Mucosa of descending colon (tissue), 3 donors: ENCODE results near the gene LDLRAD2. TPM values are rescaled to one million over a fixed set of nuclear protein-coding genes. Genes with fewer than 3 reads are reported as not detected.

Experiments
- ATAC-seq: fragments of 200-7000 bp; cut with Tn5 transposase; one replicate; pipeline ENCODE4 v1.9.1; 2020; ENCODE audit warnings: mild to moderate bottlenecking, moderate library complexity
- DNase-seq, 3 donors: peaks; one replicate each; pipeline ENCODE4 v3.0.0-alpha.2; 2020
- H3K36me3 ChIP-seq: fragments of 200-600 bp; one replicate; pipeline ENCODE4 v1.8.0; 2021; ENCODE audit warnings: low read depth, mild to moderate bottlenecking
- H3K4me1 ChIP-seq: fragments of 200-600 bp; one replicate; pipeline ENCODE4 v1.8.0; 2021; ENCODE audit warnings: low read depth, mild to moderate bottlenecking
- H3K4me3 ChIP-seq: fragments of 200-600 bp; one replicate; pipeline ENCODE4 v1.8.0; 2021; ENCODE audit warnings: mild to moderate bottlenecking
- H3K9me3 ChIP-seq: fragments of 200-600 bp; one replicate; pipeline ENCODE4 v1.8.0; 2021; ENCODE audit warnings: mild to moderate bottlenecking
- intact Hi-C, 2 donors: fragments of 100-400 bp; cut with DNase I in 1 of 2; cut with micrococcal nuclease in 1 of 2; formaldehyde crosslinking; loops; one replicate each; pipeline versions ENCODE4 v1.11.0 to v1.11.1; 2022; cut with DNase I, micrococcal nuclease
- total RNA-seq, 3 donors: library from RNA; stranded (reverse); fragmentation: NEBNext Ultra II Directional in 2 of 3; extraction: Animal tissue kit (Norgen Biotek cat#: 25700) in 2 of 3; gene quantifications; one replicate each; pipeline versions ENCODE4 v1.2.1 to v1.2.4, GENCODE V29; 2021 to 2023
- TF ChIP-seq, protein P1 (sequence below): fragments of 200-600 bp; IDR thresholded peaks from one replicate; pipeline ENCODE4 v1.8.0; 2022; ENCODE audit warnings: antibody characterized with exemption, mild to moderate bottlenecking
- donor health status: DM: no; HTN: no; CAD: no; lungs with moderate emphysema.
- donor health status: DM: no; HTN: no; CAD: no.
- donor health status: DM: no; HTN: yes; CAD: no.

The LDLRAD2 gene
- total RNA-seq, 3 donors from 2014 or later: 0.09 to 0.27 (median 0.19) TPM

GRCh38 chr1:21848524-21849174 is 36.6 kb downstream of the LDLRAD2 start:
- DNase-seq (no peak), ATAC-seq (no peak)
- H3K4me1 ChIP-seq: no peaks in the 10 kb centered on the region
- intact Hi-C loops: no loop called here
- H3K9me3 ChIP-seq: no peaks in the 10 kb centered on the region
- peaks cover 11% of the 10 kb centered on the region for H3K36me3 ChIP-seq
- H3K4me3 ChIP-seq: no peak overlapping the region
- TF ChIP-seq, protein P1, sequence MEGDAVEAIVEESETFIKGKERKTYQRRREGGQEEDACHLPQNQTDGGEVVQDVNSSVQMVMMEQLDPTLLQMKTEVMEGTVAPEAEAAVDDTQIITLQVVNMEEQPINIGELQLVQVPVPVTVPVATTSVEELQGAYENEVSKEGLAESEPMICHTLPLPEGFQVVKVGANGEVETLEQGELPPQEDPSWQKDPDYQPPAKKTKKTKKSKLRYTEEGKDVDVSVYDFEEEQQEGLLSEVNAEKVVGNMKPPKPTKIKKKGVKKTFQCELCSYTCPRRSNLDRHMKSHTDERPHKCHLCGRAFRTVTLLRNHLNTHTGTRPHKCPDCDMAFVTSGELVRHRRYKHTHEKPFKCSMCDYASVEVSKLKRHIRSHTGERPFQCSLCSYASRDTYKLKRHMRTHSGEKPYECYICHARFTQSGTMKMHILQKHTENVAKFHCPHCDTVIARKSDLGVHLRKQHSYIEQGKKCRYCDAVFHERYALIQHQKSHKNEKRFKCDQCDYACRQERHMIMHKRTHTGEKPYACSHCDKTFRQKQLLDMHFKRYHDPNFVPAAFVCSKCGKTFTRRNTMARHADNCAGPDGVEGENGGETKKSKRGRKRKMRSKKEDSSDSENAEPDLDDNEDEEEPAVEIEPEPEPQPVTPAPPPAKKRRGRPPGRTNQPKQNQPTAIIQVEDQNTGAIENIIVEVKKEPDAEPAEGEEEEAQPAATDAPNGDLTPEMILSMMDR: no peak

GRCh38 chr1:21849909-21850576 is 38.0 kb downstream of the LDLRAD2 start:
- ATAC-seq (no peak), DNase-seq (no peak)
- no peaks in the 10 kb centered on the region for H3K4me1 ChIP-seq
- no peaks in the 10 kb centered on the region for H3K9me3 ChIP-seq
- intact Hi-C loops: no loop called here
- TF ChIP-seq, protein P1: no peak
- no peak overlapping the region for H3K4me3 ChIP-seq
- H3K36me3 ChIP-seq: peaks cover 14% of the 10 kb centered on the region

GRCh38 chr1:21851430-21852250 is 39.6 kb downstream of the LDLRAD2 start:
- H3K4me3 ChIP-seq: no peak overlapping the region
- TF ChIP-seq, protein P1: no peak
- peaks cover 26% of the 10 kb centered on the region for H3K36me3 ChIP-seq
- intact Hi-C loops: no loop called here
- H3K4me1 ChIP-seq: no peaks in the 10 kb centered on the region
- no peaks in the 10 kb centered on the region for H3K9me3 ChIP-seq
- DNase-seq: no peak
- ATAC-seq: no peak

DNA sequence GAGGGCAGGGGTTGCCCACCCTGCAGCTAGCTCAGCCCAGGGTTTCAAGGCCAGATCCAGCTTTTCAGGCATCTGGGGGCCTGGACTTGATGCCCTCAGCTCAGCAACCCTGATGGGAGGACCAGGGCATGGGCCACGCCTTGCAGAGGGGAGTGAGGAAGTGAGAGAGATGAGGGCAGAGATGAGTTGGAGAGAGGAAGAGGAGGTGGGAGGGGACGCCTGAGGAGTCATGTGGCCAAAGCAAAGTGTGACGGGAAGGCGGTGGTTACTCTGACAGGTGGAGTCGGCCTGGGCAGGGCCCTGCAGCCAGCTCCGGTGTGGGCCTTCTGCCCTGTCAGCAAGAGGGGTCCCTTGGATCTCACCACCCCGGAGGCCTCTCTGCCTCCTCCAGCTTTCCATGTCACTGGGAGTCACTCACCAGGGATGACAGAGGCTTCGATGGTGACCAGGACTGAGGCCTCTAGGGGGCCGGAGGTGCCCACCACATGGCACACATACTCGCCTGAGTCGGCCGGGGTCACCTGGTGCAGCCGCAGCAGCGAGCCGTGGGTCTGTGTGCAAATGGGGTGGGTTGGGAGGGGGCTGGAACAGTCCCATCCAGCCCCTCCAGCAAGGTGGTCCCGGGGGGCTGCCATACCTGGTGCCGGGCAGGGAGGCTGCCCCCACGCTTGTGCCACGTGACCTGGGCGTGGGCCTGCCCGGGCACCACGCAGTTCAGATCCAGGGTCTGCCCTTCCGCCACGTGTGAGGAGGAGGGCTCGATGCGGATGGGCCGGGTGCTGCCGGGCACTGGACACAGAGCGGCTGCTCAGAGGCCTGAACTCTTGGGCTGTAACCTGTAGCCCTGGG is 40.4 kb downstream of the LDLRAD2 start:
- DNase-seq (no peak), ATAC-seq (peak; percentile 42)
- H3K36me3 ChIP-seq: peaks cover 29% of the 10 kb centered on the region
- no peak overlapping the region for H3K4me3 ChIP-seq
- TF ChIP-seq, protein P1: no peak
- H3K9me3 ChIP-seq: no peaks in the 10 kb centered on the region
- no peaks in the 10 kb centered on the region for H3K4me1 ChIP-seq
- intact Hi-C loops: no loop called here

GRCh38 chr1:21853131-21853427 is 41.0 kb downstream of the LDLRAD2 start:
- no peak for DNase-seq
- Histone ChIP-seq H3K4me1 (no peaks in the 10 kb centered on the region), H3K36me3 (peaks cover 29% of the 10 kb centered on the region), H3K9me3 (no peaks in the 10 kb centered on the region), H3K4me3 (no peak overlapping the region)
- TF ChIP-seq, protein P1: no peak
- intact Hi-C loops: no loop called here
- no peak for ATAC-seq
